ENCODE results near the gene IPO9. TPM values are rescaled to one million over a fixed set of nuclear protein-coding genes. Genes with fewer than 3 reads are reported as not detected.

Gene IPO9
- total and polyA plus RNA-seq, 10 of the 15 experiments (the other 5 are each of a cell fraction or from before 2014, with no cell fraction given) = 19.1 to 77.3 (median 34.1) TPM

GRCh38 chr1:201828820-201829774 lies at the start of gene IPO9 (continued):
- TF ChIP-seq NKRF (conservative IDR thresholded peaks at IDR 0.05) (peak; percentile 83), CREB1 (IDR thresholded peaks at IDR 0.05; ENCODE audit: low read depth) (peak; percentile 17; the same call in 1 of the 2 replicates), HCFC1 (IDR thresholded peaks at IDR 0.05; ENCODE audit: low read length) (peak; percentile 58), HDAC6 (IDR thresholded peaks at IDR 0.05; ENCODE audit: unreplicated experiment) (no peak), JUNB (IDR thresholded peaks at IDR 0.05) (no peak), HDGF (IDR thresholded peaks at IDR 0.05) (peak; percentile 65; the same call in 1 of the 2 replicates), ZNF274 (IDR thresholded peaks at IDR 0.05; ENCODE audit: insufficient read depth, insufficient read length) (no peak), FOS (IDR thresholded peaks at IDR 0.05; ENCODE audit: borderline replicate concordance, extremely low read depth, insufficient read length) (no peak), ETV6 (conservative IDR thresholded peaks at IDR 0.05 in 1 of 2, IDR thresholded peaks at IDR 0.05 in 1 of 2; ENCODE audit: borderline replicate concordance in 1 of 2, low read depth in 1 of 2) (no peak), POLR2AphosphoS2 (IDR thresholded peaks at IDR 0.05; ENCODE audit: low read depth, low read length) (peak; percentile 53; the same call in 1 of the 2 replicates), SMC3 (IDR thresholded peaks at IDR 0.05; ENCODE audit: borderline replicate concordance, low read length) (no peak), SMAD5 (IDR thresholded peaks at IDR 0.05; ENCODE audit: low read depth) (peak; percentile 64; the same call in 1 of the 2 replicates), CBX5 (IDR thresholded peaks at IDR 0.05; ENCODE audit: low read depth) (no peak), SIX5 (IDR thresholded peaks at IDR 0.05; ENCODE audit: low read depth, low read length, severe bottlenecking) (peak; percentile 20), NR2C1 (IDR thresholded peaks at IDR 0.05) (peak; percentile 46), ZNF207 (IDR thresholded peaks at IDR 0.05; ENCODE audit: borderline replicate concordance) (peak; percentile 92), ASH2L (IDR thresholded peaks at IDR 0.05; ENCODE audit: borderline replicate concordance, low read depth) (peak; percentile 46; the same call in 1 of the 2 replicates), SMARCA5 (IDR thresholded peaks at IDR 0.05) (peak; percentile 97)
- TF ChIP-seq, protein P1, sequence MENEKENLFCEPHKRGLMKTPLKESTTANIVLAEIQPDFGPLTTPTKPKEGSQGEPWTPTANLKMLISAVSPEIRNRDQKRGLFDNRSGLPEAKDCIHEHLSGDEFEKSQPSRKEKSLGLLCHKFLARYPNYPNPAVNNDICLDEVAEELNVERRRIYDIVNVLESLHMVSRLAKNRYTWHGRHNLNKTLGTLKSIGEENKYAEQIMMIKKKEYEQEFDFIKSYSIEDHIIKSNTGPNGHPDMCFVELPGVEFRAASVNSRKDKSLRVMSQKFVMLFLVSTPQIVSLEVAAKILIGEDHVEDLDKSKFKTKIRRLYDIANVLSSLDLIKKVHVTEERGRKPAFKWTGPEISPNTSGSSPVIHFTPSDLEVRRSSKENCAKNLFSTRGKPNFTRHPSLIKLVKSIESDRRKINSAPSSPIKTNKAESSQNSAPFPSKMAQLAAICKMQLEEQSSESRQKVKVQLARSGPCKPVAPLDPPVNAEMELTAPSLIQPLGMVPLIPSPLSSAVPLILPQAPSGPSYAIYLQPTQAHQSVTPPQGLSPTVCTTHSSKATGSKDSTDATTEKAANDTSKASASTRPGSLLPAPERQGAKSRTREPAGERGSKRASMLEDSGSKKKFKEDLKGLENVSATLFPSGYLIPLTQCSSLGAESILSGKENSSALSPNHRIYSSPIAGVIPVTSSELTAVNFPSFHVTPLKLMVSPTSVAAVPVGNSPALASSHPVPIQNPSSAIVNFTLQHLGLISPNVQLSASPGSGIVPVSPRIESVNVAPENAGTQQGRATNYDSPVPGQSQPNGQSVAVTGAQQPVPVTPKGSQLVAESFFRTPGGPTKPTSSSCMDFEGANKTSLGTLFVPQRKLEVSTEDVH (IDR thresholded peaks at IDR 0.05; ENCODE audit: low read depth, partially characterized antibody) = no peak
- TF ChIP-seq, protein P2, sequence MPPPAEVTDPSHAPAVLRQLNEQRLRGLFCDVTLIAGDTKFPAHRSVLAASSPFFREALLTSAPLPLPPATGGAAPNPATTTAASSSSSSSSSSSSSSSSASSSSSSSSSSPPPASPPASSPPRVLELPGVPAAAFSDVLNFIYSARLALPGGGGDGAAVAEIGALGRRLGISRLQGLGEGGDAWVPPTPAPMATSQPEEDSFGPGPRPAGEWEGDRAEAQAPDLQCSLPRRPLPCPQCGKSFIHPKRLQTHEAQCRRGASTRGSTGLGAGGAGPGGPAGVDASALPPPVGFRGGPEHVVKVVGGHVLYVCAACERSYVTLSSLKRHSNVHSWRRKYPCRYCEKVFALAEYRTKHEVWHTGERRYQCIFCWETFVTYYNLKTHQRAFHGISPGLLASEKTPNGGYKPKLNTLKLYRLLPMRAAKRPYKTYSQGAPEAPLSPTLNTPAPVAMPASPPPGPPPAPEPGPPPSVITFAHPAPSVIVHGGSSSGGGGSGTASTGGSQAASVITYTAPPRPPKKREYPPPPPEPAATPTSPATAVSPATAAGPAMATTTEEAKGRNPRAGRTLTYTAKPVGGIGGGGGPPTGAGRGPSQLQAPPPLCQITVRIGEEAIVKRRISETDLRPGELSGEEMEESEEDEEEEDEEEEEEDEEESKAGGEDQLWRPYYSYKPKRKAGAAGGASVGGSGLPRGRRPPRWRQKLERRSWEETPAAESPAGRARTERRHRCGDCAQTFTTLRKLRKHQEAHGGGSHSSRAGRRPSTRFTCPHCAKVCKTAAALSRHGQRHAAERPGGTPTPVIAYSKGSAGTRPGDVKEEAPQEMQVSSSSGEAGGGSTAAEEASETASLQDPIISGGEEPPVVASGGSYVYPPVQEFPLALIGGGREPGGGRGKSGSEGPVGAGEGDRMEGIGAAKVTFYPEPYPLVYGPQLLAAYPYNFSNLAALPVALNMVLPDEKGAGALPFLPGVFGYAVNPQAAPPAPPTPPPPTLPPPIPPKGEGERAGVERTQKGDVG (CRISPR knock-in tag; IDR thresholded peaks at IDR 0.05) = no peak
- TF ChIP-seq, protein P3, sequence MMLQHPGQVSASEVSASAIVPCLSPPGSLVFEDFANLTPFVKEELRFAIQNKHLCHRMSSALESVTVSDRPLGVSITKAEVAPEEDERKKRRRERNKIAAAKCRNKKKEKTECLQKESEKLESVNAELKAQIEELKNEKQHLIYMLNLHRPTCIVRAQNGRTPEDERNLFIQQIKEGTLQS (IDR thresholded peaks at IDR 0.05; ENCODE audit: borderline replicate concordance, extremely low read depth, low read depth, low read length) = peak; percentile 32; the same call in 1 of the 2 replicates

Measured in GM12878 (cell line).